ENCODE measurements around the gene PKD1. TPM values are rescaled to one million over a fixed set of nuclear protein-coding genes. Genes with fewer than 3 reads are reported as not detected.
"Not testable (repeated sequence)": the region's sequence is repeated elsewhere in the genome, so short reads cannot be mapped to it uniquely, and the experiment has no call there.

Gene PKD1
- polyA plus RNA-seq, 6 donors from 2014 or later = 2.8 to 10.4 (median 4.0) TPM

DNA sequence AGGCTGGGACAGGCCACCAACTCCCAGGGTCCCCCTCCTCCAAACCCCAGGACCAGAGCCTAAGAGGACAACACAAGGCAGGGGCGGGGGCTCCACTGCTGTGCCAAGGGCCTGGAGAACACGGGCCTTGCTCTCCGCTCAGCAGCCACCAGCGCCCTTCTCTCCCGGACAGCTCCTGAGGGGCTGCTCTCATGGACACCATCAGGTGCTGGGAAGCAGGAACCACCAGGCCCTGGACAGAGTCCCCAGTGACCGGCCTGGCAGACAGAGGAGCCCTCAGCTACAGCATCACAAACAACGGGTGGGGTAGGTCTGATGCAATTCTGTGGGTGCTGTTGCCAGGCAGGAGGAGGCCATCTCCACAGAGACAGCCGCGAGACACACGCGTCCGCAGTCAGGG, 1.9 kb downstream of the PKD1 start:
- not testable (repeated sequence) for H3K27ac Mint-ChIP-seq; DNase-seq; H3K27me3 Mint-ChIP-seq; H3K9me3 Mint-ChIP-seq; H3K36me3 Mint-ChIP-seq; ATAC-seq (ENCODE audit: low read depth in 2 of 2)
- peaks cover 7 to 10% (median 7%) of the 10 kb centered on the region in 3 donors for H3K4me1 Mint-ChIP-seq
- peak overlapping the region in 2 of 8 donors; percentile 21 to 65 for H3K4me3 Mint-ChIP-seq

DNA sequence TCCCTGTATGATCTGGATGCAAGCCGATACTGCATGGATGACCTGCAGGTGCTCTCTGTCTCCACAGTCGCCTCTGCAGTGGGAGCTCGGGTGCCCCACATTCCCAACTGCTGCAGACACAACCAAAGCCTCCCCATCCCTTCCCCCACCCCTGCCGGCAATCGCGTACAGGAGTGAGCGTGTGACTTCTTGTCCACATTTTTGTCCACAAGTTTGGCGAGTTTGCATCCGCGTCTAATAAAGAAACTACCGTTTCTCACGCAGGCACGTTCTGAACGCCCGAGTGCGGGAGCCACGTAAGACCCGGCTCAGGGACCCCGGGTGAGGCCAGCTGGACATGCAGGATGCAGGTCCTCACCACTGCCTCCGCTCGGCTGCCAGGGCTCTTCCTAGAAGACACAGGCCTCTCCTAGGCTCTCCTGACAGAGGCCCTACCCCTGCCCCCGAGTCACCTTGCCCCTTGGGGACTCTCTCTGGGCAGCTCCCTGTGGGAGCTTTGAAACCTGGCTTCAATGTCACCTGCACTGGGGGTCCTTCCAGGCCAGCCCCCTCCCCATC, 5.7 kb downstream of the PKD1 start:
- not testable (repeated sequence) for H3K27ac Mint-ChIP-seq; H3K9me3 Mint-ChIP-seq; H3K36me3 Mint-ChIP-seq; H3K4me3 Mint-ChIP-seq; DNase-seq; ATAC-seq (ENCODE audit: low read depth in 2 of 2); H3K27me3 Mint-ChIP-seq
- peaks cover 11 to 28% (median 25%) of the 10 kb centered on the region in 3 donors for H3K4me1 Mint-ChIP-seq

DNA sequence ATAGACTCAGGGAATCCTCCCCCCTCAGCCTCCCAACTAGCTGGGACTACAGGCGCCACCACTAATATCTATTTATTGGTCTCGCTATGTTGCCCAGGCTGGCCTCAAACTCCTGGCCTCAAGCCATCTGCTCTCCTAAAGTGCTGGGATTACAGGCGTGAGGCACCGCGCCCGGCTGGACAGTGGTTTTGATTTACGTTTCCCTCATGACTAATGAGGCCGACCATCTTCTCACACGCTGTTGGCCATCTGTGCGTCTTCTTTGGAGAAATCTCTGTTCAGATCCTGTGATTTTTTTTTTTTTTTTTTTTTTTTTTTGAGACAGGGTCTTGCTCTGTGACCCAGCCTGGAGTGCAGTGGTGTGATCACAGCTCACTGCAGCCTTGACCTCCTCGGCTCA, 6.4 kb downstream of the PKD1 start:
- peaks cover 9 to 29% (median 25%) of the 10 kb centered on the region in 3 donors for H3K4me1 Mint-ChIP-seq
- not testable (repeated sequence) for ATAC-seq (ENCODE audit: low read depth in 2 of 2); H3K9me3 Mint-ChIP-seq; H3K36me3 Mint-ChIP-seq; DNase-seq; H3K27me3 Mint-ChIP-seq; H3K27ac Mint-ChIP-seq
- H3K4me3 Mint-ChIP-seq = peak overlapping the region in 1 of 8 donors; percentile 59

DNA sequence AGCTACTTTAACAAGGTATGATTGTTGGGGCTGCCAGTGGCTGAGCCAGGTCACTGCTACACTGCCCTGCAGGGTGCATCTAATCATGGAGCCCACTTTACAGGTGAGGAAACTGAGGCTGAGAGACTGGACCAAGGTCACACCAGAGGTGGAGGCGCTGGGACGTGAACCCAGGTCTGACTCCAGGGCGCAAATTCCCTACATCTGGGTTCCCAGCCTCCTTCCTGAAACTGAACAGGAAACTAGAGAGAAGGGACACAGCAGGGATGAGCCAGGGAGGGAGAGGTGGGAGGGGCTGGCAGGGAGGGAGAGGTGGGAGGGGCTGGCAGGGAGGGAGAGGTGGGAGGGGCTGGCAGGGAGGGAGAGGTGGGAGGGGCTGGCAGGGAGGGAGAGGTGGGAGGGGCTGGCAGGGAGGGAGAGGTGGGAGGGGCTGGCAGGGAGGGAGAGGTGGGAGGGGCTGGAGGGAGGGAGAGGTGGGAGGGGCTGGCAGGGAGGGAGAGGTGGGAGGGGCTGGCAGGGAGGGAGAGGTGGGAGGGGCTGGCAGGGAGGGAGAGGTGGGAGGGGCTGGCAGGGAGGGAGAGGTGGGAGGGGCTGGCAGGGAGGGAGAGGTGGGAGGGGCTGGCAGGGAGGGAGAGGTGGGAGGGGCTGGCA, 7.9 kb downstream of the PKD1 start:
- H3K27ac Mint-ChIP-seq; H3K9me3 Mint-ChIP-seq; H3K27me3 Mint-ChIP-seq; ATAC-seq (ENCODE audit: low read depth in 2 of 2); DNase-seq; H3K36me3 Mint-ChIP-seq: not testable (repeated sequence)
- Mint-ChIP-seq H3K4me3 (peak overlapping the region in 4 of 8 donors; percentile 10 to 66 (median 46)), H3K4me1 (peaks cover 9 to 29% (median 25%) of the 10 kb centered on the region in 3 donors)

DNA sequence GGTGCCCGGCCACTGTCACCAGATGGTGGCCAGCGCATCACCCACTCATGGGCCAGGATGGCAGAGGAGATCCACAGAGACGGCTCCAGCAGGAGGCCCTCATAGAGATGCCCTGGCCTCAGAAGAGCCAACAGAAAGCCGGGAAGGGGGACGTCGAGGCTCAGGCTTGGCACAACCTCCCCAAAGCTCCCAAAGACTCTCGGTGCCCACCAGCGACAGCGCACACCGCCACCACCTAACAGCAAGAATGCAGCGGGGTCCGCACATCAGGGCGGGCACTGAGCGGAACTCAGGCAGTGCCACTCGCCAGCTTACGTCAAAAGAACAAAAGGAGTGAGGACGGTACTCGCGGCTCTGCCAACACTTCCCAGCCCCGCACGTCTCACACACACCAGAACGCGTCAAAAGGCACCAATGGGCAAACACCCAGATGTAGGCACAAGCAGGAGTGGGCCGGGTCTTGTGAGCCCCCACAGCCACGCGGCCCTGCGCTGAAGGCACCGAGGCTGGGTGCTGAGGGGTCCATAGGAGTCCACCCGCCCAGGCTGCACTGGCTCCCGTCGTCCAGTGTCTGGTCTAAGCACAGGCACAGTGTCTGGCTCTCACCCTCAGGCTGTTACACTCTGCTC, 8.7 kb downstream of the PKD1 start:
- not testable (repeated sequence) for DNase-seq; H3K9me3 Mint-ChIP-seq; H3K36me3 Mint-ChIP-seq; ATAC-seq (ENCODE audit: low read depth in 2 of 2); H3K27me3 Mint-ChIP-seq
- H3K27ac Mint-ChIP-seq = peak overlapping the region in 2 of 6 donors; percentile 40 to 44
- peak overlapping the region in 5 of 8 donors; percentile 8 to 66 (median 33) for H3K4me3 Mint-ChIP-seq
- H3K4me1 Mint-ChIP-seq = peaks cover 9 to 29% (median 25%) of the 10 kb centered on the region in 3 donors

DNA sequence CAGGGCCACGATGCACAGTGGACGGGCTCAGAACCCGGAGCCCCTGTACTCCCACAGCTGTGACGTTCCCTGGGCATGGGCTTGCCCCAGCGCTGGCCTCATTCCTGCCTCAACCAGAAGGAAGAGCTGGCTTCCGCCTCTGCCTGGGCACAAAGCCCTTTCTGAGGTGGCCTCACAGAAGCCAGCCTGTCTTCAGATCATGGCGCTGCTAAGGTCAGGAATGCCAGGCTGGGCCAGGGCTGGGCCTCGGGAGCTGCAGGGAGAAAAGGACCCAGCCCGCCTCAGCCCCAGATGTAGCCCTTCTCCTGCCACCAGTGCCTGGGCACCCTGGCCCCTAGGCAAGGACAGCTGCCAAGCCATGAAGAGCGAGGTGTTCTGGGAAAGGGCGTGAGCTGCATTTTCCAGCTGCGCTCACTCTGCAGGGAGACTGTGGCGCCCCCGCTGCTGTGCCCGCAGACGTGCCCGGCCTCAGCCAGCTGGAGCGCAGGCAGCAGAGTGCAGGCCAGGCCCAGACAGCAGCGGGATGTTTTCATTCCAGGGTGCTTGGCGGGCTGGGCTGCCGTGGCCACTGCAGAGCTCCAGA, 9.4 kb downstream of the PKD1 start:
- not testable (repeated sequence) for H3K4me3 Mint-ChIP-seq; H3K36me3 Mint-ChIP-seq; H3K27ac Mint-ChIP-seq; H3K27me3 Mint-ChIP-seq; DNase-seq; H3K9me3 Mint-ChIP-seq; ATAC-seq (ENCODE audit: low read depth in 2 of 2)
- peaks cover 11 to 29% (median 29%) of the 10 kb centered on the region in 3 donors for H3K4me1 Mint-ChIP-seq

DNA sequence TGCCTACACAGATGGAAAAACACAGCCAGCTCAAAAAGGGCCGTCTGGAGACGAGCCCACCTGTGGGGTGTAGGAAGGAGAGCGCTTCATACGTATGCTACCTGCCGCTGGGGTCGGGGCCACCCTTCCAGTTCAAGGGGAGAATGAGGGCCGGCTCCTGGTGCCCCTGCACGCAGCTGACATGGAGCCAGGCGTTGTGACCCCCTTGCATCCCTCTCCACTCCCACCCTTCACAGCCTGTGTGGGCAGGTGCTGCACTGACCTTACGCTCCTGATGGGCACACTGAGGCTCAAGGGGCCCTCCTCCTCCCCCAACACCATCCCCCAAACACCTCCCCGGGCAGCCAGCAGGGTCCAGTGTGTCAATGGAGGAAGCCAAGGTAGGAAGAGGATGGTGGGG, 10.1 kb downstream of the PKD1 start:
- Mint-ChIP-seq H3K4me3 (peak overlapping the region in 1 of 8 donors; percentile 25), H3K4me1 (peaks cover 13 to 32% (median 31%) of the 10 kb centered on the region in 3 donors), H3K27ac (peak overlapping the region in 3 of 6 donors; percentile 49 to 84 (median 78))
- not testable (repeated sequence) for H3K9me3 Mint-ChIP-seq; H3K36me3 Mint-ChIP-seq; ATAC-seq (ENCODE audit: low read depth in 2 of 2); DNase-seq; H3K27me3 Mint-ChIP-seq

DNA sequence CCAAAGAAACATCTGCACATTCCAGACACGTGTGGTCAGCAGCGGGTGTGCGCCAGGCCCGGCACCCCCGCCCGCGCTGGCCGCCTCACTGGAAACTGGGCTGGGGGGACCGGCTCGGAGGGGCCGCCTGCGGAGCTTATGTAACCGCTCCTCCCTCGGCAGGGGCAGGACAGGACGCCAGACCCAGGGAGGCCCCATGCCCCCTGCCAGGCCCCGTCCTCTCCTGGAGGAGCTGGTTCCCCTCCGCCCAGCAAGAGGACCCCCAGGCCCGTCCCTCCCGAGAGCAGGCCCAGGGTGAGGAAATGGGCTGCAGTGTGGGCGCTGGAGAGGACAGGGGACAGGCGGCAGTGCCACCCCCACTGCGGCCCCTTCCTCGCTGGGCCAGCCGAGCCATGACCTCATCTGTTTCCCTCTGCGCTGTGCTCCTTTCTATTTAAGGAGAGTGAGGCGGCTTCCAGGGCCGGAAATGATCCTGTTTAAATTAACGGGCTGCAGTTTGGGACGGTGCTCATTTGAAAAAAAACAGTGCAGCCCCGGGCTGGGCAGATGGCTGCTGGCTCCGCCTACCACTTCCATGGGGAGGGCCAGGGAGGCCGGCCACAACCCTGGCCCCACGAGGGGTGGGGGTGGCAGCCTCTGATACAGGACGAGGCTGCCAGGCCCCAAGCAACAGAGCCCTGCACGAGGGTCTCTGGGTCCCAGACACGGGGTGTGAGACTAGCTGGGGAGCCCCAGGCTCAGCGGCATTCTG, 10.8 kb downstream of the PKD1 start:
- H3K27me3 Mint-ChIP-seq; H3K4me3 Mint-ChIP-seq; H3K36me3 Mint-ChIP-seq; H3K9me3 Mint-ChIP-seq; DNase-seq; ATAC-seq (ENCODE audit: low read depth in 2 of 2): not testable (repeated sequence)
- Mint-ChIP-seq H3K4me1 (peaks cover 18 to 37% (median 37%) of the 10 kb centered on the region in 3 donors), H3K27ac (peak overlapping the region in 3 of 6 donors; percentile 49 to 84 (median 52))

DNA sequence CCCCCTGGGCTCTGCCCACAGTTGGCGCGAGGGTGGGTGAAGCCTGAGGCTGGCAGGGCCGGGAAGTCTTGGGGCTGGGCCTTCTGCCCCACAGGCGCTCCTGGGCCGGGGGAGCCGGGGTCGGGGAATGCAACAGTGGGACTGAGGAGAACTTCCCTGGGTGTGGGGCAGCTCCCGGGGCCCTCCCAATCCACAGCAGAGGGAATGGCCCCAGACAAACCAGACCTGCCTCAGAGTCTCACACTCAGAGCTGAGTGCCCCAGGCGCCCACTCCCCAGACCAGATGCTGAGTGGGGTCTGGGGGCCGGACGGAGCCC, 11.4 kb downstream of the PKD1 start:
- ATAC-seq (ENCODE audit: low read depth in 2 of 2); H3K27me3 Mint-ChIP-seq; H3K36me3 Mint-ChIP-seq; H3K9me3 Mint-ChIP-seq; H3K27ac Mint-ChIP-seq; H3K4me3 Mint-ChIP-seq; DNase-seq: not testable (repeated sequence)
- H3K4me1 Mint-ChIP-seq = peaks cover 18 to 37% (median 37%) of the 10 kb centered on the region in 3 donors

DNA sequence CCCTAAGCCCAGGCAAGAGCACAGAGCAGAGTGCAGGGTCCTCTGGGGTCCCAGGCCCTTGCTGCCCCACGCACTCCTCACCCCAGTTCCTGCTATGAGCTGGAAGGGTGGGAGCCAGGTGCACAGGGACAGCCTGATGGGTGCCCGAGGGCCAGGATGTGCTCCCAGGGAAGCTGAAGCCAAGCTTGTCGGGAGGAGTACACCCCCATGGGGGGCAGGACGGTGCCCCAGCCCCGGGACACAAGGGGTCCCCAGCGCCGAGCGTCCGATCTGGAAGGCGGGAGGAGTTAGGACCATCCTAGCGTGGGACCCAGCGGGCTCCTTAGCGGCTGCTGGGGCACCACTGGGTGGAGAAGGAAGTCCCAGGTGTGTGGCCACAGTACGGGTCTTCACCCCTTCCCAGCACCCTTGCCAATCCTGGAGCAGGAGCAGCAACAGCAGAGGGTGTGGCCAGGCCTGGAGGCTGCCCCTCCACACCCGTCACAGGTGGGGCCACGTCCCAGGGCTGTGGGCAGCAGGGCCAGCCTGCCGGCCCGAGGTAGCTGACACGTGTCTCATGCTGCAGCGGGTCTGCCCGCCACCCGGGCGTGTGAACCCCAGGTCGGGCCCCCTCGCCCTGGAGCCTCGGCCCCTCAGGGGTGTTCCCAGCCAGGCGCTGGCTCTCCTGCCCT, 11.9 kb downstream of the PKD1 start:
- ATAC-seq (ENCODE audit: low read depth in 2 of 2); H3K27ac Mint-ChIP-seq; H3K9me3 Mint-ChIP-seq; H3K4me3 Mint-ChIP-seq; H3K36me3 Mint-ChIP-seq; DNase-seq; H3K27me3 Mint-ChIP-seq: not testable (repeated sequence)
- peaks cover 18 to 37% (median 36%) of the 10 kb centered on the region in 3 donors for H3K4me1 Mint-ChIP-seq

DNA sequence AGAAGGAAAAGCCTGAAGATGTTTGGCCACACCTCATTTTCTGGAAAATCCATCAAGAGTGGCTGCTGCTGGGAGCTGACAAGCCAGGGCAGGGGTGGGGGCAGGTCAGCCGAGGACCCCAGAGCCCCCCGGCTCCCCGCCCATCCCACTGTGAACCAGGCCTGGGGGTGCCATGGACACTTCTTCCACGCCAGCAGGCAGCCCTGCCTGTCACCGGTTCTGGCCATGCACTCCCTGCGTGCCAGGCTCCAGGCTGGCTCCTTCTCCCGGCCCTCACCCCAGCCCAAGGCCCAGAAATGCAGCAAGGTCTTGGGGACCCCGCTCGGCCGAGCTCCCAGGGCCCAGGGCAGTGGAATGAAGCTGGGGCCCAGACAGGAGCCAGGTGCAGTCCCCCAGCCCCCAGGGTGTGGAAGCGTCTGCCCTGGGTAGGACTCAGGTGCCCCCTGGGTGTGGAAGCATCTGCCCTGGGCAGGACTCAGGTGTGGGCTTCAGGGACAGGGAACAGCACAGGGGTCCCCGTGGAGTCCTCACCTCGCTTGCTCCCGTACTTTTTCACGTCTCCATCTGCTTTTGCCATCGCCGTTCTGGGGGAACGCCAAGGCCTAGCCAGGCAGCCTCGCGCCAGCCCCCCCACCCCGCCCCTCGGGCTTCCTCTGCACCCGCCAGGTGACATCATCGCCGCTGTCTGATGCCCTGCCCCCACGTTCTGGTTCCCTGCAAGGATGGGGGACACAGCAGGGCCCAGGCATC, 12.6 kb downstream of the PKD1 start:
- H3K9me3 Mint-ChIP-seq; H3K36me3 Mint-ChIP-seq; ATAC-seq (ENCODE audit: low read depth in 2 of 2); DNase-seq; H3K27me3 Mint-ChIP-seq; H3K4me3 Mint-ChIP-seq; H3K27ac Mint-ChIP-seq: not testable (repeated sequence)
- H3K4me1 Mint-ChIP-seq = peaks cover 14 to 33% (median 29%) of the 10 kb centered on the region in 3 donors

DNA sequence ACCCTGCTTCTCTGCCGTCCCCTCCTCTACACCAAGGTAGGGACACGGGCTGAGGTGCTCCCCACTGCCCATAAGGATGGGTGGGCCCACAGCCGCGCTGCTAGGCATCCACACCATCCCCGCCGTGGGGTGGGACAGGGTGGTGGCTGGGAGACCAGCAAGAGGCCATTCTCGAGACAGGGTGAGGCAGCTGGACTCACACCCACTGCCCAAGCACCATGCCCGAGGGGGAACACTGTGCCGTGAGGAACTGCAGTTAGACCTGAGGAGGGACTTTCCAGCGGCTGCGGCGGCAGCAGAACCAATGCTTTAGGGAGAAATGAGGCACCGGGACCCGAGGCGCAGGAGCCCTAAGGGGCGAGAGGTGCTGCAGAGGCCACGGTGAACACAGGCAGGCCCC, 13.3 kb downstream of the PKD1 start:
- Mint-ChIP-seq H3K4me1 (peaks cover 14 to 30% (median 29%) of the 10 kb centered on the region in 3 donors), H3K36me3 (no peaks in the 10 kb centered on the region), H3K4me3 (peak overlapping the region in 1 of 8 donors; percentile 21), H3K27ac (peak overlapping the region in 1 of 6 donors; percentile 36), H3K9me3 (no peaks in the 10 kb centered on the region), H3K27me3 (no peaks in the 10 kb centered on the region)
- DNase-seq (no peak), ATAC-seq (ENCODE audit: low read depth in 2 of 2) (no peak)
